Fibroblast of the conjunctiva (primary cell): ENCODE results near the gene SERTAD2.

Experiments used
- DNase-seq: peaks from one replicate; pipeline ENCODE4 v3.0.0-alpha.2; 2010; ENCODE audit warnings: low read depth

The SERTAD2 gene

DNA sequence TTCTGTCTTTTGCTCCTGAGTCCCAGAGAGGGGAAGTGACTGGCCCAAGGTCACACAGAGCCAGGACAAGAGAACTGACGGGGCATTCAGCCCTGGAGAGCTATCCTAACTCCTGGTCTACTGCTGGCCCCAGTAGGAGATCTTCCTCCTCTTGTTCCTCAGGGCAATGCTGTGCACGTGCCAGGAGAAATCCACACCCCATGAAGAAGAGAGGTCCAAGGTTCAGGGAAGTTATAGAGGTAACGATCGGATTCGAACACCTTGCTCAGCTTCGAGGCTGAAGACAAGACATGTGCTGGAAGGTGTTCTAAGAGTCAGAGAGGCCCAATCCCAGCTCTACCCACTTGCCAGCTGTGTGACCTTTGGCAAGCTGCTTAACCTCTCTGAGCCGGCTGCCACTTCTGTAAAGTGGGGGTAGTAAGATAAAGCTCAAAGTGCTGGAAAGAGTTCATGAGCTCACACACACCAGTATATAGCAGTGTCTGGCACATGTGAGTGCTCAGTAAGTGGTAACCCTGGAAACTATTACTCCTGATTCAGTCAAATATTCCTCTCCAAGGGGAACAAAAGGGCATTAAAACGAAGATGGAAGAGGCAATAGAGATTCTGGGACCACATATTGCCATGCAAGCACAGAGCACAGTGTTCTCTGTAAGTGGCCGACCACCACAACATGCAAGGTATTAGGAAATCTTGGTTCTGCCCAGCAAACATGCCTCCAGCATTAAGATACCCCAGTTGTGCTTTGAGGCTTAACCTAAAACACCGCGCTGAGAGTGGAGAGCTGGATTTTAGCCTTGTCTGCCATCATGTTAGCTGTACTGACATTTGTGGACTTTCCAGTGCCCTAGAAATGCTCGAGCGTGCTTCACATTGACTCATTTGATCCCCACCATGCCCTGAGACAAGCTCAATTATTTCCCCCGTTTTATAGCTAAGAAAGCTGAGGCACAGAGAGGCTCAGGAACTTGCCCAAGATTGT lies 25.6 kb downstream of the SERTAD2 start:
- no peak for DNase-seq

DNA sequence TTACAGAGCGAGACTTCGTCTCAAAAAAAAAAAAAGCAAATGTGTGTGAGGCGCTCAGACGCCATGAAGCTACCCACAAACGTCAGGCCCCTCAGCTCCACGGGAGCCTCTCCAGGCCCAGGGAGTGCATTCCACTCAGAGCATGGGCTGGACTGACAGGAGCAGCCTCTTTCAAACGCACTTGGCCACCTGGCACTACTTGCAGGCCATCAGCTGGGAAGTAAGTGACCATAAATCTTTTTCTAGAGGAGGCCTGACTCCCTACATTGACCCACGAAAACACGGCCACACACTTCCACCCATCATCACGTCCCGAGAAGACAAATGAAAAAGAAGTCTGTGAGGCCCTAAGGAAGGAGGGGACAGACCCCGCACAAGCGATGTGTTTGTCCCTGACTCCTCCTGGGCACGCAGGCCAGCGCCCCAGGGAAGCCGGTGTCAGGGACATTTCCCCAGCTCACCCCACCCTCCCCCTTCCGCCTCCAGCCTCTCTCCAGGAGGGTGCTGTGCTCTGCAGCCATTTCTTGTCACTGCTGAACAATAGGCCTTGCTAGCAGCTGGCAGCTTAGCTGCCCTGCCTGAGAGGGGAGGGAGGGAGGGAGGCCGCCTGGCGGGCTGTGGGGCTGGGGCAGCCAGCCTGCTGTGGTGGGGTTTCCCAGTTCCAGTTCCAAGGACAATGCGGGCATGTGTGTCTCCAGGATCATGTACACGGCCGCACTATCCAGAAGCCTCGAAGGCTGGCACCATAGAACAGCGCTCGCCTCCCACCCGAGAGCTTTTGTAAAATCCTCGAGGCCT lies 26.6 kb downstream of the SERTAD2 start:
- DNase-seq = no peak

DNA sequence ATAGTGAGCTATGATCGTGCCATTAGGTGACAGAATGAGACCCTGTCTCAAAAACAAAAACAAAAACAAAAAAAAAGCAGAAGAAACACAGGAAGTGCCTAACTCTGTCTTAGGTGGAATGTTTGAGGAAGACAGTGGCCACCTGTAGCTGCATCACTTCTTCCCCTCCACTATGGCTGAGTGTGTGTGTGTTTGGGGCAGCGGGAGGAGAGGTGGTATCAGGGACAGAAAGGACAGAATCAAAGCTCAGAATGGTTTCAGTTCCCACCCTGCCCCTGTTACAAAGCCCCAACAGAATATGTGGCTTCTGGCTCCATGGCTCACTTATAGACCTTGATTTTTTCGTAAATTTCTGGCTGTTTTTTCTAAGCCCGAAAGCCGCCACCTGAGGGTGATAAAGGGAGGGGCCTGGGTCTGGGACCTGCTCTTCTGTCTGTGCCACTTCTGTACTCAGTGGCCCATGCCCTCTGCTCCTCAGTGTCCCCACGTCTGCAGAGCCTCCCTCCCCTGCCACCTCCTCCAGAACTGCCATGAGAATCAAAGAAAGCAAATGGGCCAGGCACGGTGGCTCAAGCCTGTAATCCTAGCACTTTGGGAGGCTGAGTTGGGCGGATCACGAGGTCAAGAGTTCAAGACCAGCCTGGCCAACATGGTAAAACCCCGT lies 27.4 kb downstream of the SERTAD2 start:
- DNase-seq = no peak

DNA sequence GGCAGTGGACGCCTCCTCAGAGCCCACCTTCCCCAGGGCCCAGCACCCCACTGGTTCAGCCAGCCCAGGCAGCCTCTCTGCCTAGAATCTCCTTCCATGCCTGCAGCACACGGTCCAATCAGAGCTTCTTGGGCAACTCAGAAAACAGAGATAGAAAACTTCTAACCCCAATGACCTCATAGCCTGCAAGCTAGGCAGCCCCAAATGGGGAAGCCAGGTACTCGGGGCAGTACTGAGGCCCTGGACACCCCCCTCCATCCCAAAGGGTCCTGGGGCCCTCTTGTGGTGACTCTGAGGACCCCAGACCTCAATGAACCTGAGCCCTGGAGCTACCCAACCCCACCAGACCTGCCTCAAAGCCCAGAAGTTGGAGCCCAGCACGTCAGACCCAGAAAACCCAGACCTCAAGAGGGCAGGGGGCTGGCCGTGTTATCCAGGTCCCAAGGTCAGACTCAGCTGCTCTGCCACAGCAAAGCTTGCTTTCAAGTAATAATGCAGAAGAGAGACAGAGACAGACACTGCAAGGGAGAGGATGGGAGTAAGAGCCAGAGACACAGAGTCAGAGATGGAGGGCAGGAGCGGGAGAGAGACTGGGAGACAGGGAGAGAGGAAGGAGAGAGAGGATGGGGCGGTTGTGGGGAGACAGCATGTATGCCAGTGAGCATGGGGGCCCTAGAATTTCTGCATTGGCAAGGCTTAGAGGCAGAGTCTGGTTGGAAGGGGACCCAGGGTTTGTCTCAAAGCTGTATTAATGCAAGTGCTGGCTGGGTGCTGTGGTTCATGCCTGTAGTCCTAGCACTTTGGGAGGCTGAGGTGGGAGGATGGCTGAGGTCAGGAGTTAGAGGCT lies 28.2 kb downstream of the SERTAD2 start:
- no peak for DNase-seq

DNA sequence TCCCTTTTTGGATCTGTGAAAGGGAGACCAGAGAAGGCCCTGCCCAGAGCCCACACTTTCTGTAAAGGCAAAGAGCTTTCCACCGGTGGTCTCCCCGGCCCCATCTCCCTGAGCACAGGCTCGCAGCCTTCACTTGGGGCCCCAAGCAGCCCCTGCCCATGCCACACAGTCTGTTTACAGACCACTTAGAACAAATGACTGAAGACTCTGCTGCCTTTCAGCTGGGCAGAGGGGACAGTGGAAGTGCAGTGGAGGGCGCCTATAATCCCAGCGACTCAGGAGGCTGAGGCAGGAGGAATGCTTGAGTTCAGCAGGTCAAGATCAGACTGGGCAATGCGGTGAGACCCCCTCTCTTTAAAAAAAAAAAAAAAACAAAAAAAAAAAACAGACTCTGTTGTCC lies 28.9 kb downstream of the SERTAD2 start:
- DNase-seq = no peak

DNA sequence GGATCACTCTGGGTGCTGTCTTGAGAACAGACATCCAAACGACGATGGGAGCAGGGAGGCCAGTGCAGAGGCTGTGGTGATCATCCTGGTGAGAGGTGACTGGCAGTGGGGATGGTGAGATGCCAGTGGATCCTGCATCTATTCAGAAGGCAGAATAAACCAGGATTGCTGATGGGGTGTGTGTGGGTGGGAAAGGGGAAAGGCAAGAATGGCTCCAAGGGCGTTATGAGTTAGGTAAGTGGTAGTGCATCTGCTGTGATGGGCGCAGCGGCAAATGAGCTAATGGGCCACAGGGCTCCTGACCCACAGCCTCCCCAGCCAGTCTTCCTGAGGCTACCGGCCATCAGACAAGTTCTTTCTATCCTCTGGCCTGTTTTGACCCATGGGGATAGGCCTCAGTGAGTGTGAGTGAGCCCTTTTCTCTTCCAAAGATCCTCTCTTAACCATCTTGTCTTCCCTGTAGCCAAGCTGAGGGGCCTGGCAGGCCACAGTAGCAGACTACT lies 29.6 kb downstream of the SERTAD2 start:
- DNase-seq = no peak

DNA sequence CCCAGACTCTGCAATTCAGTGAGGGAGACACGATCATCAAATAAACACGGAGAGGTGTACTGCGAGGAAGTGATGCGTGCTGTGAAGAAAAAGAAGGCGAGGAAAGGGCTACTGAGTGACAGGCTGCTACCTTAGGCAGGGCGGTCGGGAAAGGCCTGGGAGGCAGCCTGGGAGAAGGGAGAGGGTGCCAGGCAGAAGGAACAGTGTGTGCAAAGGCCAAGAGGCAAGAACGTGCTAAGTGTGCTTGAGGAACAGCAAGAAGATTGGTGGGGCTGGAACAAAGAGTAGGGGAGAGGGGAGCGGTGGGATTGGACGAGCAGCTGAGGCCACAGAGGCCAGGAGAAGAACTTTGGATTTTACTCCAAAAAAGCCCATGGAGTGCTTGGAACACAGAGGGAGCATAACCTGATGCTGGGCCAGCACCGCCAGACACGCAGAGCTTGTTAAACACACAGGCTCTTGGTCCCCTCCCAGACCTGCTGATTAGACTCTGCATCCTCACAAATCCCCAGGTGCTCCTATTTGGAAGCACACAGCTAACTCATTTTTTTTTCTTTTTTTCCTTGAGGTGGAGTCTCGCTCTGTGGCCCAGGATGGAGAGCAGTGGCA lies 30.4 kb downstream of the SERTAD2 start:
- DNase-seq = no peak

DNA sequence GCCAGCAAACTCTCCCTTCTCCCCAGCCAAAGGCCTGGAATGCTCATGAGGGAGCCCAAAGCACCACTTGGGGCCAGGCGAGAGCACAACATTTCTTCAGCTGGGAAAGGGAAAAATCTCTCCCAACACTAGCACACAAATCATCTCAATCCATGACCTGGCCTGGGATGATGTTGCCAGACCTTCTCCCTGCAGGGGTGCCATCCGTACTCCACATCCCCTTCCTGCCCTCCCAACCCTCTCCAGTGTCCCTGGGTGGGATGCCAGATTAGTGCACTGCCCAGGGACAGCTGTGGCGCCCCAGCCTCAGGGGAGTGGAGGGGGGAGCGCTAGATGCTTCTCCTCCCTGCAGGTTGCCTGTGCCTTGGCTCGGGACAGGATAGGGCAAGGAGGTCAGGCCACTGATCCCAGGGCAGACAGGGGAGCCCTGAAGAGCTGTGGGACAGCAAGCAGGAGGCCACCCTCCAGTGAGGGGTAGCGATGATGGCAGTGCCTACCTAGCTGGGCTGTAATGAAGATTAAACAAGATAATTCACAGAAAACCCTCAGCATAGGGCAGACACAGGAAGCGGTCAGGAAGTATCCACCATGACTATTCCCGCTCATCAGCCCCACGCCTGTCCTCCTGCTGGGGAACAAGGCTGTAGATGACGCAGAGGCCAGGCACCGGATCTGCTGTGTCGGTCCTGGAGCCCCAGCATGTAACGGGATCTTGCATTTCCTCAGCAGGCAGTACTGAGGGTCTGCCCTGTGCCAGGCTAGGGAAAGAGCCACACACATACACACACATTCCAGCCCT lies 31.1 kb downstream of the SERTAD2 start:
- no peak for DNase-seq

DNA sequence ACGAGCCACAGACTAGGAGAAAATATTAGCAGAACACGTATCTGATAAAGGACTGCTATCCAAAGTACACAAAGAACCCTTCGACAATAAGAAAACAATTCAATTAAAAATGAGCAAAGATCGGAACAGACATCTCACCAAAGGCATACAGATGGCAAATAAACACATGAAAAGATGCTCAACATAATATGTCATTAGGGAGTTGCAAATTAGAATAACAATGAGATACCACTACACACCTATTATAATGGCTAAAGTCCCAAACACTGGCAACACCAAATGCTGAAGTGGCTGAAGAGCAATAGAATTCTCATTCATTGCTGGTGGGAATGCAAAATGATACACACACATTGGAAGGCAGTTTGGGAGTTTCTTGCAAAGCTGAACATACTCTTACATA lies 33.1 kb downstream of the SERTAD2 start:
- DNase-seq = no peak

DNA sequence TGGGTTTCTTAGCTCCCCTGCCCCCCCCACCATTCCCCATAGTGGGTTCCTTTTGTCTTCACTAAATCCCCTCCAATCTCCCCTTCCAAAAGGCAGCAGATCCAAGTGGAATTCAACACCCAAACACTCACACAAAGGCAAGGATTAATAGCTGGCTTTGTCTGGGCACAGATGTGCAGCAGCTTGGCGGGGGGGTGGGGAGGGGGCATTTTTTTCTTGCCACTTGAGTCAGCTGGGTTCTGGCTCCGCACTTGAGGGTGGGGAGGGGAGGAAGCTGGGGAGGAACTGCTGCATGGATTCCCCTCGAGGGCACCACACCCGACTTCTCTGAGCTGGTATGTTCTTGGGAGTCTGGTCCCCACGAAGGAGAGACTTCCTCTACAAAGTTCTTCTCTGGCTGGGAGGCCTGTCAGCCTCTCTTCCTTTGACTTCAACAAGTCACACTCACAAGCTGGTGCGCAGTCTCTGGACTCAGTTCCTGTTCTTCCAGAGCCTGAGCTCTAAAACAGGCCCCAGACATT lies 36.0 kb downstream of the SERTAD2 start:
- no peak for DNase-seq

DNA sequence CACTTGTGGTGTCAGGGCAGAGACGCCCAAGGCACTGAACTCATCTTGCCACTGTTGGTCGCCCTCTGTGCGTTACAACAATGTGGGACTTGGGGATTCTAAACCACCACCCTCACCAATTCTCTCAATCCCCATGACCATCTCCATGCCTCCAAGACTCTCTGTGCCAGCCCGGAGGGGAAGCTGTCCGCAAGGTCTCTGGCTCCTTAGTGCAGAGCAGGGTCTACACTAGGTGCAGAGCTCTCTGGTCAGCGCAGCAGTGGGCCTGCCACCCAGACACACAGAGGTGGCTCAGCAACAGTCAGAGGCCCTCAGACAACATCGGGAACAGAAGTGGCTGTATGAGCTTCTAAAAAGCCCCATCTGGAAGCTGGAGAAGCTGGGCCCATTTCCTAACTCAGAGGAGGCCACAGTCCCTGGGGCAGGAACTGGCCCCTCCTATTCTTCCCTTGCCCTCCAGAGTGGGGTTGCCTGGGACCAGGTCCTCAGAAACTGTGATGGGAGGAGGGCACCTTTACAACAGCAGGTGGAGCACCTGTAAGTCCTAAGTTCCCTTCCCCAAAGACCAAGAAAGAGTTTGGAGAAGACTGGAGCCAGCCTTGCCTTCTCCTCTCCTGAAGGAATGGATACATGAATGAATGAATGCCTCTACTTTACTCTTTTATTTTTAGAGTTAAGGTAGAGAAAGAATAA lies 37.7 kb downstream of the SERTAD2 start:
- DNase-seq = no peak

DNA sequence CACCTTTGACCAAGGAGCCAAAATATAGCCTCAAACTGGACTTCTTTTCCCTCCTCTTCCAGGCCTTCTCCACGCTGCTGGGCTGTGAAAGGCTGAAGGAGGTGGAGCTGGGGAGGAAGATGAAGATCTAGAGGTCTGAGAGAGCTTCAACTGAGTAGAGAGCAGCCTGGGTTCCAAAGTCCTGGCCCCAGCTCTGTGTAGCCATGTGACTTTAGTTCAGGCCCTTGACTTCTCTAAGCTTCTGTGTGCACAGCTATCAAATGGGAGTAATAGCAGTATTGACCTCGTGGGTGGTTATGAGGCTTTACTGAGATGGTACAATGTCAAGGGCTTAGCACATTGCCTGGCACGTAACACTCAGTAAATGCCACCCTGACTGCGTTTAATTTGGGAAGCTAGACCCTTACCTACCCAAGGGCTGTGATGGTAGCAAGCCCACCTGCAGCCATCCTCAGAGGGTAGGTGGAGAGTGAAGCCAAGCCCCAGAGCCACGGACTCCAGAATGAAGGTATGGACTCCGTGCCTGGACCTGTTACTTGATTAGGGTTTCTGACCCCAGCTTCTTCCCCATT lies 38.4 kb downstream of the SERTAD2 start:
- DNase-seq = no peak

DNA sequence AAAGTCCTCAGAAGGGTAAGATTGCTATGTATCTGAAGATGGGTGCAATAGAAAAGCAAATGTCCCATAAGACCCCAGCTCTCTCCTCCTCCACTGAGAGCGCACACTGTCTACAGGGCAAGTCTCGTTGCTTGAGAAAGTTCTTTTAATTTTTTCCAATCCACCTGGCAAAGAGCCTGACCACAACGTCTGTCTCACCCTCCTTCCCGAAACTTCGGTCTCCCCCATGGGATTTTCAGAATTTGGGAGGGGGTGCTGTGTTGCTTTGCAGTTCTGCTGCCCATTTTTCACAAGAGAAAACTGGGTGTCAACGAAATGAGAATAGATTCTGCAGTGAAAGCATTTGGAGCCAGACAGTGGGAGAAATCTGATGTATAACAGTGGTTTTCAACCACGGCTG lies 40.4 kb downstream of the SERTAD2 start:
- DNase-seq = no peak

DNA sequence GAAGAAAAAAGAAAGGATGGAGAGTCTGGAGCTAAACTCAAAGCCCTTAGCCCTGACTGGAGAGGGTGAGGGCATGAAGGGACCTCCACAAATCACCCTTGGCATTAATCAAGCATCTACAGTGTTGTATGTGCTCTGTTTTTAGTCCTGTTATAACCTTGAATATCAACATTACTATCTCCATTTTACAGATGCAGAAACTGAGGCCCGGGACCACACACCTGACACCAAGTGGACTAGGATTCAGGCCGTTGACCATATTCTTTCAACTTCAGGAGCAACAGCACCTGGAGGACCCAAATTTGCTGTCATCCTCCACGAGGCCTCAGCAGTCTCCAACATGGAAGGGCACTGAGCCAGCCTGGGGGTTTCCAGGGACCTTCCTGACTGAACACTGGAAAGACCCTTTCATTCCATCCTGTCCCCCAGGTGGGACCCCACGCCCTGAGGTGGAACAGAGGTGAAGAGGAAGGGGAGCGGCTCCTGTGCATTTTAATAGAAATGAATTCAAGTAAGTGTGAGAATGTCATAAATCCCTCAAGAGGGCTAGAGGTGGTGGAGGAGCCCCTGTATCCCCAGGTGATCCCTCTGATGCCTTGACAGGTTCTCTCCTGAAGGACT lies 41.0 kb downstream of the SERTAD2 start:
- no peak for DNase-seq

DNA sequence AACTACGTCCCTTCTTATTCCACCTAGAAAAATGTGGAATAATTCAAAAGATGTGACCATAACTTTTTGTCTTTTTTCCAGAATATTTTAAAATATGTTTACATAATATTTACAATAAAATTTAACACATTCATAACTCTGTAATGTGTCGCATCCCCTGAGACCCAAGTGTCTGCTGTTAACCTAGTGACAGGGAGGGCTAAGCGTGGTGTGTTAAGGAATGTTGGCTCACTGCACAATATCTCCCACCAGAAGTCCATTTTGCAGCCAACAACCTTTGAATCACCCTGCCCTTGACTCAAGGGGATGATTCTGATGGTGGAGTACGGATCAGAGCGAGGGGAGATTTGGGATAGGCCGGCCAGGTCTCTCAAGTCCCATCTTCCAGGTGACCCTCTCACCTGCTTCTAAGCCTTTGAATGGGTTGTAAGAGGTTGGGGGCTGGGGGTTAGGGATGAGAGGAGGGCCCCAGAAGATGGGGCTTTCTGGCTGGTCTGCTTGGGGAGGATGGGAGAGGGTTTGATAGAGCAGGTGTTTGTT lies 43.3 kb downstream of the SERTAD2 start:
- DNase-seq = no peak

DNA sequence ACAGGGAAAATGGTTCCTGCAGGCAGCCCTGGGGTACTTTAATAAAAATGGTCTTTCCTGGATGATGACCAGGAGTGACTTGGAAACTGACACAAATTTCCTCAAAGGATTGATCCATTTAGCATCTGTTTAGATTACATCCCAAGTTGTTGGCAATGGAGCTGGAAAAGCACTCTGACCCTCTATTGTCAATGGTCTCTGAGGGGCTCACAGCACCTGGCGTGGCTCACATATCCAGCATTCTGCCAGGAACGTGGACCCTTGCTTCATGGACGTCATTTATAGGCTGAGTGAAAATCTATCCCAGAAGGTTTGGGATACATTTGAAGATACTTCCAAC lies 43.8 kb downstream of the SERTAD2 start:
- no peak for DNase-seq

DNA sequence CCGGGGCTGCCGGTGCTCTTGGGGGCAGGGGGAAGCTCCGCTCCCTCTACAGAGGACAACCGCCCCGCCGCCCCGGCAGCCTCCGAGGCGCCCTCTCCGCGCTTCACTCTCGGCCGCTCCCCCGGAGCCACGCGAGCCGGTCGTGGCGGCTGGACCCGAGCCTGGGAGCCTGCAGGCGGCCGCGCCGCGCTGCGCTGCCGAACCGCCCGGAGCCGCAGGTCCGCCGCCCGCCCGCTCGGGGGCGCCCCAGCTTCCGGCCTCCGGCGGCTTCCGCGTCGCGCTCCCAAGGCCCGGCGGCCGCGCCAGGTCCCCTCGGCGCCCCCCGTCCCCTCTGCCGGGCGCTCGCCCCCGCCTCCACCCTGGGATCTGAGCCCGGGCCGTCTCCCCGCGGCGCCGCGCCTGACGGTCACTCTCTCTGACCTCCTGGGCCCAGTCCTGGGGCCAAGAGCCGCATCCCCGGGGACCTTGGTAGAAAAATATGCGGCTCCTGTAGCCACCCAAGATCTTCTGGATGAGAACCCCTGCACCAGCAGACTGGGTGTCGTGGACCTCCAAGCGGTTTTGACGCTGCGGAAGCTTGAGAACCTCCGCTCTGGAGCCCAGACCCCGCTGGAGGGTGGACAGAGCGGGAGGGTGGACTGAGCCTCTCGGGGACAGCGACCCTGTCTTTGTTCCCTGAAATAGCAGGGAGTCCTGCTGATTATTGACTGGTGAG lies 44.3 kb downstream of the SERTAD2 start:
- DNase-seq = no peak

DNA sequence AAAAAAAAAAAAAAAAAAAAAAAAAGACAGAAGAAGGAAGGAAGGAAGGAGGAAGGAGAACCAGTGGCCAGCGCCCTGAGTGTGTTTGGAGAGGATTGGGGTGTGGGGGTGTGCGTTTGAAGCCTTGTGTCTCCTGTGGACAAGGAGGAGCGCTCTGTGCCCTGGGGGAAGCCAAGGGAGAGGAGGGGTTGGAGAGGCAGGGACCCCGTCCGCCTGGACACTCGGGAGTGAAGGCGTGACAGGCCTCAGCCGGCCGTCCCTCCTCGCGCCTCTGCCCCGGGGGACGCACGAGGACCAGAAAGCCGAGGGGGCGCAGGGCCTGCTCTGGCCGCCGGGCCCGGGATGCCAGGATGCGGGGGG lies 44.9 kb downstream of the SERTAD2 start:
- no peak for DNase-seq
